HCT116 (cell line): ENCODE data around the gene ZNF41. TPM values are rescaled to one million over a fixed set of nuclear protein-coding genes. Genes with fewer than 3 reads are reported as not detected.

Experiments used
- ATAC-seq: fragments of 200-7000 bp; cut with Tn5 transposase; 2 replicates; pipeline ENCODE4 v1.9.1; 2020; ENCODE audit warnings: mild to moderate bottlenecking, moderate library complexity
- BruUV-seq: library from RNA; stranded (reverse); fragments of 400-500 nt; replicated peaks from 2 replicates; lab custom pipeline; 2021; lab: Mats Ljungman, UMichigan
- CTCF ChIA-PET: fragments of 300-600 bp; sonication (Branson Sonifier 250); formaldehyde crosslinking; loops from one replicate; lab custom pipeline; 2021; ENCODE audit warnings: antibody characterized with exemption; lab: Charles Lee
- POLR2A ChIA-PET: fragments of 300-600, 350-600 bp; sonication (Branson Sonifier 250); formaldehyde crosslinking; loops from one replicate; lab custom pipeline; 2021; ENCODE audit warnings: antibody characterized with exemption; lab: Charles Lee
- RAD21 ChIA-PET, 2 experiments: fragments of 300-600 bp; sonication (Branson Sonifier 250); formaldehyde crosslinking; loops; one replicate each; lab custom pipeline; 2023; ENCODE audit warnings: low total read pairs in 2 of 2; ENCODE audit not compliant: uncharacterized antibody in 2 of 2, unreplicated experiment in 2 of 2, low non-redundant PET in 1 of 2; lab: Charles Lee
- DNase-seq: peaks from one replicate; pipeline ENCODE4 v3.0.0-alpha.2; 2010; ENCODE audit warnings: low read depth, low spot score
- H2AFZ ChIP-seq: fragments of 200-600 bp; shearing (Covaris generic), sonication (generic); 2 replicates; pipeline ENCODE4 v1.6.1; 2017; ENCODE audit warnings: low read depth, mixed run types, mixed read lengths, antibody characterized with exemption, low read length; ENCODE audit not compliant: poor library complexity, severe bottlenecking
- H3K27ac ChIP-seq: 2 replicates; pipeline ENCODE4 v1.5.1; 2012; ENCODE audit warnings: low read depth, low read length
- H3K27me3 ChIP-seq: fragments of 200-600 bp; sonication (generic); 2 replicates; pipeline ENCODE4 v1.6.1; 2016; ENCODE audit warnings: mixed run types, low read length, mixed read lengths; ENCODE audit not compliant: insufficient read depth
- H3K36me3 ChIP-seq, 2 experiments: fragments of 200-500 bp in 1 of 2; fragments of 200-600 bp in 1 of 2; sonication (Bioruptor generic) in 1 of 2; sonication (generic) in 1 of 2; 2 replicates each; pipeline versions ENCODE4 v1.5.1 to v1.6.1; 2014 to 2016; ENCODE audit warnings: low read length in 2 of 2, inconsistent platforms in 1 of 2, mixed read lengths in 1 of 2, mixed run types in 1 of 2; ENCODE audit not compliant: insufficient read depth in 2 of 2, control insufficient read depth in 1 of 2
- H3K4me1 ChIP-seq, 2 experiments: fragments of 200-600 bp in 1 of 2; sonication (generic) in 1 of 2; 2 replicates each; pipeline versions ENCODE4 v1.5.1 to v1.6.1; 2012 to 2017; ENCODE audit warnings: low read length in 2 of 2, inconsistent platforms in 1 of 2, mild to moderate bottlenecking in 1 of 2, mixed read lengths in 1 of 2, mixed run types in 1 of 2, moderate library complexity in 1 of 2; ENCODE audit not compliant: insufficient read depth in 2 of 2, control insufficient read depth in 1 of 2
- H3K4me2 ChIP-seq: fragments of 200-600 bp; sonication (generic); 2 replicates; pipeline ENCODE4 v1.6.1; 2017; ENCODE audit warnings: mixed run types, low read length, mixed read lengths
- H3K4me3 ChIP-seq, 2 experiments: fragments of 200-600 bp in 1 of 2; sonication (generic) in 1 of 2; replicated peaks in 1 of 2; 2 replicates each; pipeline ENCODE4 v1.5.1; 2011 to 2016; ENCODE audit warnings: low read length in 2 of 2, control low read depth in 1 of 2, low read depth in 1 of 2, mild to moderate bottlenecking in 1 of 2, mixed read lengths in 1 of 2, mixed run types in 1 of 2
- H3K79me2 ChIP-seq: fragments of 200-600 bp; sonication (generic); 2 replicates; pipeline ENCODE4 v1.6.1; 2017; ENCODE audit warnings: mild to moderate bottlenecking, mixed run types, low read length, moderate library complexity, mixed read lengths; ENCODE audit not compliant: insufficient read depth
- H3K9ac ChIP-seq: fragments of 200-600 bp; sonication (generic); 2 replicates; pipeline ENCODE4 v1.6.1; 2016; ENCODE audit warnings: low read length, mixed read lengths
- H3K9me2 ChIP-seq: fragments of 200-600 bp; sonication (generic), shearing (Covaris generic); 2 replicates; pipeline ENCODE4 v1.6.1; 2017; ENCODE audit warnings: mixed run types, mild to moderate bottlenecking, moderate library complexity; ENCODE audit not compliant: insufficient read depth
- H3K9me3 ChIP-seq, 2 experiments: fragments of 200-500 bp in 1 of 2; fragments of 200-600 bp in 1 of 2; sonication (Bioruptor generic) in 1 of 2; sonication (generic) in 1 of 2; 2 replicates each; pipeline ENCODE4 v1.6.1; 2014 to 2017; ENCODE audit warnings: low read length in 2 of 2, mixed read lengths in 2 of 2, inconsistent platforms in 1 of 2, low read depth in 1 of 2, mild to moderate bottlenecking in 1 of 2, mixed run types in 1 of 2, moderate library complexity in 1 of 2; ENCODE audit not compliant: control insufficient read depth in 1 of 2, insufficient read depth in 1 of 2
- H4K20me1 ChIP-seq: fragments of 200-600 bp; sonication (generic), shearing (Covaris generic); 2 replicates; pipeline ENCODE4 v1.6.1; 2017; ENCODE audit warnings: mixed run types, mild to moderate bottlenecking, moderate library complexity; ENCODE audit not compliant: insufficient read depth
- ATF3 ChIP-seq: IDR thresholded peaks from 2 replicates; pipeline ENCODE4 v1.6.1; 2012
- CEBPB ChIP-seq: IDR thresholded peaks from 2 replicates; pipeline ENCODE4 v1.6.1; 2012; ENCODE audit warnings: low read depth
- EGR1 ChIP-seq: IDR thresholded peaks from 2 replicates; pipeline ENCODE4 v1.6.1; 2012; ENCODE audit warnings: low read depth
- EZH2 ChIP-seq: fragments of 200-600 bp; sonication (generic); IDR thresholded peaks from 2 replicates; pipeline ENCODE4 v1.6.1; 2017; ENCODE audit warnings: antibody characterized with exemption, mixed run types
- MAX ChIP-seq: IDR thresholded peaks from 2 replicates; pipeline ENCODE4 v1.6.1; 2012
- POLR2A ChIP-seq: IDR thresholded peaks from 2 replicates; pipeline ENCODE4 v1.7.0; 2011; ENCODE audit warnings: borderline replicate concordance; ENCODE audit not compliant: insufficient read depth, insufficient read length; ENCODE audit errors: extremely low read depth
- RAD21 ChIP-seq: IDR thresholded peaks from 2 replicates; pipeline ENCODE4 v1.6.1; 2012; ENCODE audit warnings: low read depth, mild to moderate bottlenecking
- REST ChIP-seq: IDR thresholded peaks from 2 replicates; pipeline ENCODE4 v1.6.1; 2012; ENCODE audit warnings: low read depth
- ZNF274 ChIP-seq: fragments of 200-500 bp; sonication (Bioruptor generic); IDR thresholded peaks from 2 replicates; pipeline ENCODE4 v1.6.1; 2014; ENCODE audit warnings: mild to moderate bottlenecking, low read depth, low read length, inconsistent platforms
- intact Hi-C: fragments of 100-400 bp; cut with micrococcal nuclease; formaldehyde crosslinking; loops from 2 replicates; pipeline ENCODE4 v1.10.0; 2022
- total RNA-seq: library from RNA; stranded (reverse); gene quantifications from one replicate; pipeline ENCODE4 v1.2.1, GENCODE V29; 2021; ENCODE audit not compliant: unreplicated experiment

ZNF41 gene
- total RNA-seq, 1 experiment from 2014 or later: 7.4 TPM

- no peaks in the 10 kb centered on the region for H3K79me2 ChIP-seq
- POLR2A ChIA-PET: no interaction called here
- H3K4me2 ChIP-seq: no peak overlapping the region
- DNase-seq: no peak
- peaks cover 0 to 2% of the 10 kb centered on the region in 2 experiments; a peak in 1 of 4 replicates for H3K4me1 ChIP-seq
- TF ChIP-seq EZH2 (no peak), POLR2A (no peak), EGR1 (no peak), MAX (no peak), REST (no peak), ZNF274 (no peak), ATF3 (no peak), RAD21 (no peak), CEBPB (no peak)
- TF ChIP-seq, all 23 proteins: peak for 0
- RAD21 ChIA-PET: no interaction called here
- intact Hi-C loops: no loop called here
- no peaks in the 10 kb centered on the region for H3K27me3 ChIP-seq
- ATAC-seq: no peak
- no TSS peak for BruUV-seq
- no peaks in the 10 kb centered on the region for H3K9me3 ChIP-seq
- H2AFZ ChIP-seq: no peak overlapping the region
- no peak overlapping the region for H3K9ac ChIP-seq
- no peaks in the 10 kb centered on the region for H4K20me1 ChIP-seq
- CTCF ChIA-PET: no interaction called here
- no peak overlapping the region for H3K27ac ChIP-seq
- H3K4me3 ChIP-seq: no peak overlapping the region
- H3K36me3 ChIP-seq: no peaks in the 10 kb centered on the region
- H3K9me2 ChIP-seq: no peaks in the 10 kb centered on the region
Observed at GRCh38 chrX:47503151-47503550, 20.1 kb upstream of the ZNF41 start.
